Osteoblast (primary cell): ENCODE measurements around the gene TBX5. TPM values are rescaled to one million over a fixed set of nuclear protein-coding genes. Genes with fewer than 3 reads are reported as not detected.
A peak's percentile ranks its signal among the peaks of the same experiment; 100 is the strongest.

ENCODE experiments used
- DNase-seq: peaks from one replicate; pipeline ENCODE4 v3.0.0; 2011; ENCODE audit warnings: low spot score, mixed read lengths; ENCODE audit not compliant: insufficient read length; ENCODE audit errors: missing footprints
- H2AFZ ChIP-seq: 2 replicates; pipeline ENCODE4 v1.6.0; 2011; ENCODE audit warnings: mild to moderate bottlenecking, low read length
- H3K27ac ChIP-seq: 2 replicates; pipeline ENCODE4 v1.5.1; 2011; ENCODE audit warnings: mild to moderate bottlenecking, low read depth, low read length, moderate library complexity
- H3K27me3 ChIP-seq: 2 replicates; pipeline ENCODE4 v1.6.0; 2012; ENCODE audit warnings: mild to moderate bottlenecking, control low read depth, inconsistent platforms, low read length, moderate library complexity; ENCODE audit not compliant: insufficient read depth
- H3K36me3 ChIP-seq: 2 replicates; pipeline ENCODE4 v1.5.1; 2011; ENCODE audit warnings: mild to moderate bottlenecking, low read length, control low read depth, moderate library complexity; ENCODE audit not compliant: insufficient read depth
- H3K4me1 ChIP-seq: 2 replicates; pipeline ENCODE4 v1.5.1; 2011; ENCODE audit warnings: mild to moderate bottlenecking, low read length, control low read depth, moderate library complexity; ENCODE audit not compliant: insufficient read depth
- H3K4me2 ChIP-seq: 2 replicates; pipeline ENCODE4 v1.6.0; 2011; ENCODE audit warnings: mild to moderate bottlenecking, low read length; ENCODE audit not compliant: insufficient read depth
- H3K4me3 ChIP-seq: fragments of 200-600 bp; sonication (generic); 3 replicates; pipeline ENCODE4 v1.5.1; 2012; ENCODE audit warnings: mild to moderate bottlenecking, low read length, inconsistent platforms; ENCODE audit not compliant: insufficient read depth
- H3K79me2 ChIP-seq: 2 replicates; pipeline ENCODE4 v1.6.0; 2012; ENCODE audit warnings: mild to moderate bottlenecking, low read length, control low read depth, inconsistent platforms; ENCODE audit not compliant: insufficient read depth
- H3K9me3 ChIP-seq: 2 replicates; pipeline ENCODE4 v1.5.1; 2011; ENCODE audit warnings: low read depth, low read length, control low read depth
- H4K20me1 ChIP-seq: 2 replicates; pipeline ENCODE4 v1.6.0; 2012; ENCODE audit warnings: mild to moderate bottlenecking, low read length, control low read depth; ENCODE audit not compliant: insufficient read depth
- total RNA-seq: library from RNA; depleted of rRNA; stranded (reverse); fragments of >200 nt; gene quantifications from 2 replicates; pipeline ENCODE4 v1.2.3, GENCODE V29; 2012
- TF ChIP-seq, protein P1 (sequence below): IDR thresholded peaks from 2 replicates; pipeline ENCODE4 v1.5.1; 2011; ENCODE audit warnings: mild to moderate bottlenecking, low read depth, low read length, moderate library complexity; ENCODE audit errors: extremely low read depth

The TBX5 gene
- total RNA-seq = not detected in 2 replicates

DNA sequence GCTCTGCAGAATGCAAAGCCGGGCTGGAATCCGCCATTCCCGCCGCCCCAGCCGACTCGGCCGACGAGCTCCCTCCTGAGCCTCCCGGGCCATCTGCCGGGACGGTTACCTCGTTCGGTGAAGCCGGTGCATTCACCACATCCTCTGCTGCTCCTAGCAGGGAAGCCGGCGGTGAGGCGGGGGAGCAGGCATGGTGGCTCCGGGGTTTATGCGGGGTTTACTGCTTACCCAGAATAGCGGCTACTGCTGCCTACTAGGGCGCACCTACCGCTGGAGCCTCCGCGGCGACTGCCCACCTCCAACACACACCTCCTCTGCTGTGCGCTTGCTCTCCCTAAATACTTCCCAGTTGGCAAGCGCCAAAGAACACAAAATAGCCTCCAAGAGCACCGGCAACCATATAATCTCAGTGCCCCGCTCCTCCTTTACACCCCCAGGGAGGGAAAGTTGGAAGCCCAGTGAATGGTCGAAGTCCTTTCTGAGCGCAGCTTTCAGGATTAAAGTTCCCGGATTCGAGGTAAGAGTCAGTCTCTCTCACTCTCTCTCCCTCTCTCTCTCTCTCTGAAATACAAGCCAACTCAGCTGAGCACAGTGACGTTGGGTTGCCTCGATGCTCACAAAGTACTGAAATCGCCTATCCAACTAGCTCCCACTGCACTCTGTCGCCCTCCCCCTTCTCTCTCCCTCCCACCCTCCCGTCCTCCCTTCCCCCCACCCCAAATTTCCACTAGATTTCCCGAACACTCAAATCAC is at the start of gene TBX5:
TBX5 (minus strand) TSS at position 626 of the 753 bp plus-strand sequence. CDS start 2,246 bp downstream, outside the sequence.
- Histone ChIP-seq H3K27me3 (peaks cover 7% of the 10 kb centered on the region), H3K79me2 (no peaks in the 10 kb centered on the region), H3K36me3 (no peaks in the 10 kb centered on the region), H3K4me1 (no peaks in the 10 kb centered on the region), H3K4me2 (peak within 1 kb of the TSS; percentile 43), H2AFZ (no peak within 1 kb of the TSS), H3K4me3 (peak within 1 kb of the TSS; percentile 51), H3K9me3 (no peaks in the 10 kb centered on the region), H4K20me1 (no peaks in the 10 kb centered on the region), H3K27ac (no peak within 1 kb of the TSS)
- TF ChIP-seq, protein P1, sequence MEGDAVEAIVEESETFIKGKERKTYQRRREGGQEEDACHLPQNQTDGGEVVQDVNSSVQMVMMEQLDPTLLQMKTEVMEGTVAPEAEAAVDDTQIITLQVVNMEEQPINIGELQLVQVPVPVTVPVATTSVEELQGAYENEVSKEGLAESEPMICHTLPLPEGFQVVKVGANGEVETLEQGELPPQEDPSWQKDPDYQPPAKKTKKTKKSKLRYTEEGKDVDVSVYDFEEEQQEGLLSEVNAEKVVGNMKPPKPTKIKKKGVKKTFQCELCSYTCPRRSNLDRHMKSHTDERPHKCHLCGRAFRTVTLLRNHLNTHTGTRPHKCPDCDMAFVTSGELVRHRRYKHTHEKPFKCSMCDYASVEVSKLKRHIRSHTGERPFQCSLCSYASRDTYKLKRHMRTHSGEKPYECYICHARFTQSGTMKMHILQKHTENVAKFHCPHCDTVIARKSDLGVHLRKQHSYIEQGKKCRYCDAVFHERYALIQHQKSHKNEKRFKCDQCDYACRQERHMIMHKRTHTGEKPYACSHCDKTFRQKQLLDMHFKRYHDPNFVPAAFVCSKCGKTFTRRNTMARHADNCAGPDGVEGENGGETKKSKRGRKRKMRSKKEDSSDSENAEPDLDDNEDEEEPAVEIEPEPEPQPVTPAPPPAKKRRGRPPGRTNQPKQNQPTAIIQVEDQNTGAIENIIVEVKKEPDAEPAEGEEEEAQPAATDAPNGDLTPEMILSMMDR = no peak
- peak; percentile 84 for DNase-seq

DNA sequence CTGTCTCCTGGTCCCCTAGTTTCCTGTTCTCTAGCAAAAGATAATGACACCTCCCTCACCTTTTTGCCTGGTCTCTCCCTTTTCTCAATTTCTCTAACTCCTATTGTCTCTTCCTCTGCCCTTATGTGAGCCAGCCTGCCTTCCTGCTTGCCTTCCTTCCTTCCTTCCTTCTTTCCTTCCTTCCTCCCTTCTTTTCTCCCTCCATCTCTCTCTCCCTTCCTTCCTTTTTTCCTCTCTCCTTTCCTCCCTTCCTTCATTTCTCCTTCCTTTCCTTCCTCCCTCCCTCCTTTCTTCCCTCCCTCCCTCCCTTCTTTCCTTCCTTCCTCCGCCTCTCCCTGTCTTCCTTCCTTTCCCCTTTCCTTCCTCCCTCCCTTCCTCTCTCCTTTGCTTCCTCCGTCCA is 45.7 kb upstream of the TBX5 start:
- no peak overlapping the region for H2AFZ ChIP-seq
- H3K4me1 ChIP-seq = no peaks in the 10 kb centered on the region
- H3K79me2 ChIP-seq = no peaks in the 10 kb centered on the region
- no peaks in the 10 kb centered on the region for H3K27me3 ChIP-seq
- H3K4me3 ChIP-seq = no peak overlapping the region
- no peaks in the 10 kb centered on the region for H3K9me3 ChIP-seq
- H3K4me2 ChIP-seq = no peak overlapping the region
- no peak overlapping the region for H3K27ac ChIP-seq
- H3K36me3 ChIP-seq = no peaks in the 10 kb centered on the region
- H4K20me1 ChIP-seq = no peaks in the 10 kb centered on the region
- DNase-seq = no peak
- TF ChIP-seq, protein P1 = no peak

DNA sequence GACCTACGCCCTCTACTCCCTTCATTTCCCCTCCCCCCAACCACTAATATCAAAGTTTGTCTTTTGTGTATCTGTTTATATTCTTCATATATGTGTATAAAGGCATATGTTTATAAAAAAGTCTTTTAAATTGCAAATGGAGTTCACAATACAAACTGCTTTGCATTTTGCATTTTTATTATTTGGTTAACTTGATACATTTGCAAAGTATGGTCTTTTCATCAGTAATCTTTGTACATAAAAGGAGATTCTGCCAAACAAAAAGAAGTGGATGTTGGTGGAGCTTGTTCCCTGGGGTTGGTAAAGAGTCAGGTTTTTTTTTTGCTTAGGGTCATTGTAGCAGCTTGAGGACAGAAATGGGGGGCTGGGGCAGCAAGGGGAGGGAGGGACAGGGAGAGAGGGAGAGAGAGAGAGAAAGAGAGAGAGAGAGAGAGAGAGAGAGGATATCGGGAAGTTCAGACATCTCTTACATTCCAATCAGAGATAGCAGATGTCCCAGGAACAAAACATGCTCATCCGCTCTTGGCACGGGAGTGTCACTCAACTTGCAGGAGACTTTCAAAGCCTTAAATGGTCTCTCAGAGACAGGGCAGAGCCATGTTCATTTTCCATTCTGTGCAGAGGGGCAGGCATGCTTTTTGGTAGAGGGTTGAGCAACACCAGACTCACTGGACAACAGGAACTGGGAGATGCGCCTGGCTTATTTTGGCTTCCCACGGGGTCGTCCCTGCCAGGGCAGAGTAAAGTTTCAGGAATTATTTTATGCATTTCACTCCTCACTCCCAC is 44.8 kb upstream of the TBX5 start:
- Histone ChIP-seq H3K4me3 (no peak overlapping the region), H3K4me2 (no peak overlapping the region), H3K36me3 (no peaks in the 10 kb centered on the region), H3K27ac (no peak overlapping the region), H2AFZ (no peak overlapping the region), H3K27me3 (no peaks in the 10 kb centered on the region), H3K4me1 (no peaks in the 10 kb centered on the region), H3K9me3 (no peaks in the 10 kb centered on the region), H3K79me2 (no peaks in the 10 kb centered on the region), H4K20me1 (no peaks in the 10 kb centered on the region)
- TF ChIP-seq, protein P1 = no peak
- no peak for DNase-seq

DNA sequence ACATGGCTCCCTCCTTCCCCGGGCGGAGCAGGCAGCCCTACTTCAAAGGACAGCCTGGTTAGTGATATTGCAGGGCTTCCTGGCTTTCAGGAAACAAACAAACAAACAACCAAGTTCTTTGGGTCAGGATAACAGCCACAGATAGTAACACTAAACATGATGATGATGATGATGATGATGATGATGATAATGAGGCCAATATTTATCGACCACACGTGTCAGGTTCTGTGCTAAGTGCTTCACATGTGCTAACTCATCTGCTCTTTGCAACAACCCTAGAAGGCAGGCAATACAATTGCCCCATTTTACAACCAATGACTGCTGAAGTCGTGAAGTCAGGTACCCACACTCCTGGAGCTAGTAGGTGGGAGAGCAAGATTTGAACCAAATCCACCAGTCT is 44.1 kb upstream of the TBX5 start:
- Histone ChIP-seq H3K79me2 (no peaks in the 10 kb centered on the region), H3K4me1 (no peaks in the 10 kb centered on the region), H3K36me3 (no peaks in the 10 kb centered on the region), H3K4me3 (no peak overlapping the region), H3K9me3 (no peaks in the 10 kb centered on the region), H3K27ac (no peak overlapping the region), H4K20me1 (no peaks in the 10 kb centered on the region), H3K4me2 (no peak overlapping the region), H2AFZ (no peak overlapping the region), H3K27me3 (no peaks in the 10 kb centered on the region)
- TF ChIP-seq, protein P1 = no peak
- no peak for DNase-seq
